Measurements from ENCODE around the gene SPAG6.
"Not testable (repeated sequence)": the region's sequence is repeated elsewhere in the genome, so short reads cannot be mapped to it uniquely, and the experiment has no call there.

Gene SPAG6

DNA sequence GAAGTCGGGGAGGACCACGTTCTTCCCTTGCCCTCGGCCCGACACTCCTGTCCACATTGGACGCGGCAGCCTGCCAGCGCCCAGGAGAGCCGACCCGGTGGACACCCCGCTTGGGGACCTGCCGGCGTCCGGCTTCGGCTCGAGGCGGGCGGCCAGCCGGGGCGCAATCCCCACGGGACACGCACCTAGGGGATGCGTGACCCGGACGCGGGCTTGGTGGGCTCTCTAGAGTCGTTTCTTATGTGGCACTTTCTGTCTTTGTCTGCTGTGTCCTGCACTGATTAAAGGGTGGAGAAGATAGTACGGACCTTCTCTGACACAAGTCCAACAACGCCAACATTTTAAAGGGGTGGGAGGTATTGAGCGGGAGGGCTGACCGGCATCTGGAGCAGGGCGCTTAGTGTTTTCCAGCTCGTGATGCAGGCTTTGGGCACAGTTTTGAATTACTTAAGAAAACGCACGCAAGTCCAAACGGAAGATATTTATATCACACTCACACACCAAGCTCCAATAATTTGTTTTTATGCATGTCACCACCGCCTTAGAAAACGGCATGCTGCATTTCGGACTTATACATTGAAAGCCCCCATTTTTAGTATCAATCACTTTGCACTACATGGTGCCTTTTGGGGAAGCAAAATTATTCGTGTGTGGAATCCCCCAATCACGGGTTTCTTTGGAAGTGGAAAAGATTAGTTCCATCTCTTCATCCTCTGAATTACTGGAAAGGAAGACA, 3.9 kb upstream of the SPAG6 start:
- no peak for DNase-seq (ENCODE audit: low read depth)

DNA sequence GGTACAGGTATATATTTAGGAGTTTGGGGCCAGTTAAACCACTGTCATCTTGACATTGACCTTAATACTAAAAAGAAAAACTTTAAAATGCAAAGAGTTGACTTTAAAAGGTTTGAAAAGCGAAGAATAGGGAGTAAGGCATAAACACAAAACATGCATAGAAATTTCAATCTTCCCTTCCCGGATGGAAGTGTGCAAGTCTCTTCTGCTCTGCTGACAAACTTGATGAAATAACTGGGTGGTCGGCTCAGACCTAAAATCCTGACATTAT, 3.4 kb upstream of the SPAG6 start:
- no peak for DNase-seq (ENCODE audit: low read depth)

DNA sequence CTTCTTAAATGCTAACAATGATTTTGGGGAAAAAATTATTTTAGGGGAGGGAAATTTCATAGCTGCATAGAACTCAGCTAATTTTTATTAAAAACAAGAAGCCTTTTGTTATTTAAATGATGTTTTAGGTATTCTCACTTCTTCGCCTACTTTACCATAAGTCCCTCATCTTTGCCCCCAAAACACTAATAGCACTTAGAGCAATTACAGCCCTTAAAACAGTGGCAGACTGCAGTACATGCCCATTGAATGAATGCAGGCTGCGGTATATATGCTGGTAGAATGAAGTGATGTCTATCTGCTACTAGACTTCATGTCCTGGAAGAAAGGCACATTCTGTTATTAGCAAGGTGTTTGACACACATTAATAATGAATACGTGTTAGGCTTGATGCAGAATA, 2.9 kb upstream of the SPAG6 start:
- no peak for DNase-seq (ENCODE audit: low read depth)

DNA sequence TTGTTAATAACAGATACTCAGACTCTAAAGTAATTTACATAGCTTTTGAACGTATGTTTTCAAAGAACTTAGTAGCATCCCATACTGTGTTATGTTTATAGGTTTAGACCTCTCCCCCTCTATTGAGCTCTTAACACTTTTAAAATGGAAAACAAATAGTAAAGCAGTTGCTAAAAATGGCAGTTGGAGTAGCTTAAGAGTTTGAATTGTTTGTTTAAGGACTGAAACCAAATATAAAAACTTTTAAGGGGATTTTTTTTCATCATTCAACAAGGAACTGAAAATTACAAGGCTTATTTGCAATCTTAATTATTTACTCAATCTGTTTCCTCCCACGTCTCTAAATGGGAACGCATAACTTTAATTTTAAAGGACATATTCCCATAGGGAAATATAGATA, 1.6 kb upstream of the SPAG6 start:
- DNase-seq (ENCODE audit: low read depth): no peak

DNA sequence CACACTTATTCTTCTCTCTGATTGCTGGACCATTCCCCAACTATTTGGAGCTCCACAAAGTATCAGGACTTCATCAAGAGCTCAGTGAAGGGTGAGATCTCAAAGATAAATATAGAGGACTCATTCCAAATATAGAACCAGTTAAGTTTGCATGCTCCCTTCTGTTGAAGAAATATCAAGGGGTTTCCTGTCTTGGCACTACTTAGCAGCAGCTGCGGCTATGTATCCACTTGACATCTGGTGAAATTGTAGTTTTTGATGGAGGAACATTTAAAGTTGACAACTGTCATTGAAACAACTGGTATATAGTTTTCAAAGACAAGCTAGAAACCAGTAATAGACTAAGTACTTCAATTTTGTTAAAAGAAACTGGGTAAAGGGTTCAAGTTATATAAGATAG, 1.0 kb upstream of the SPAG6 start:
- no peak for DNase-seq (ENCODE audit: low read depth)

DNA sequence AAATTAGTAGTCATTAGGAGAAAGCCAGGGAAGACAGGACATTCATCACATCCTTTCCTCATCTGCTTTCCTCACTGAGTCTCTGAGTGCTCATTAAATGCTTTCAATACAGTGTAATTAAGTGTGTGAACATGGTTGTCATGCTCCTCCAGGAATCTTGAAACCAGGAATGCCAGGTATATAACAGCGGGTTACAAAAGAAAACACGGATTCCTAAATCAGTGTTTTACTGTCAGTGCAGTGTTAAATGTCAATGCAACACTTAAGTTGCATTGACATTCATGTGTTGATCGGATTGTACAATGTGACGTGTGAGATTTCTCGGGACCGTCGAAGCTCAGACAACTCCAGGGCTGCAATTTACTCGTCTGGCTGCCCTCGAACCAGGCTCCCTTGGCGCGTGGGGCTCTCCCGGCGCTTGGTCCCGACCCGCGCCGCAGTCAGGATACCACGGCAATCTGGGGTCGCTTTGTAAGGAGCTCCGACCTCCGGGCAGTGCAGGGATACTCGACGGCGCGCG, 455 bp upstream of the SPAG6 start:
- DNase-seq (ENCODE audit: low read depth): no peak

DNA sequence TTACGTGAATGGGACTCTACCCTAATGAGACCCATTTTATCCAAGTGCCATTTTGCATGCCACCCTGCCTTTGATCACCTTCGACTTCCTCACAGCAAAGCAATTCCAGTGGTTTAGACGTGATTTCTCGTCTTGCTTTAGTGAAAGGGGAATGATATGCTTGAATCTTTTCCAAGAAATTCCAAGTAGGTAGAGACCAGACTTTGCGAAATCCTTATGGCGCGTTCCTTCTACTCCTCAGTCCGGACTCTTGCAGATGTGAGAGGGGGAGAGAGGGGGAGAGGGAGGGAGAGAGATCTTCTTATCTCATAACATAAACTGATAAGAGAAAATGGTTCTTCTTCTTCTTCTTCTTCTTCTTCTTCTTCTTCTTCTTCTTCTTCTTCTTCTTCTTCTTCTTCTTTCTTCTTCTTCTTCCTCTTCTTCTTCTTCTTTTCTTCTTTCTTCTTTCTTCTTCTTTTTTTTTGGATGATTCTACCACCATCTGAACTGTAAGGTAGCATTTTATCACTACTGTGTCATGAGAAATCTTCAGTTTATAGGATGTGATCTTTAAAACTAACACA, 883 bp downstream of the SPAG6 start:
- DNase-seq (ENCODE audit: low read depth): no peak

DNA sequence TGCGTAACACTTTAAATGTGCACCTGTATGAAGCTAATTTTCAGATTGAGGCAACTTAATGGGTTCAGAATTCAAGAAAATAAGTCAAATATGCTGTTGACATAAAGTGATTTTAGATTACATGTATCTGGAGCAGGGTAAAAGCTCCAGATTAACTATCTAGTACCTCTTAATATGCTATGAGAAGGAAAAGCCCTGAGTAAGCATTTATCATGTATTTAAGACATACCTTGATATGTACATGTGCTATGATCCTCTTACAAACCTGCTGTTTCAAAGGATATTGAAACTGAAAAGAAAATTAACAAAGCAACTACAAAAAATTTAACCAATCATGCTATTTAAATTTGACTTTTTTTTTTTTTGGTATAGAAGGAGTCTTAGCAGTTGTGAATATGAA, 4.5 kb downstream of the SPAG6 start:
- no peak for DNase-seq (ENCODE audit: low read depth)

DNA sequence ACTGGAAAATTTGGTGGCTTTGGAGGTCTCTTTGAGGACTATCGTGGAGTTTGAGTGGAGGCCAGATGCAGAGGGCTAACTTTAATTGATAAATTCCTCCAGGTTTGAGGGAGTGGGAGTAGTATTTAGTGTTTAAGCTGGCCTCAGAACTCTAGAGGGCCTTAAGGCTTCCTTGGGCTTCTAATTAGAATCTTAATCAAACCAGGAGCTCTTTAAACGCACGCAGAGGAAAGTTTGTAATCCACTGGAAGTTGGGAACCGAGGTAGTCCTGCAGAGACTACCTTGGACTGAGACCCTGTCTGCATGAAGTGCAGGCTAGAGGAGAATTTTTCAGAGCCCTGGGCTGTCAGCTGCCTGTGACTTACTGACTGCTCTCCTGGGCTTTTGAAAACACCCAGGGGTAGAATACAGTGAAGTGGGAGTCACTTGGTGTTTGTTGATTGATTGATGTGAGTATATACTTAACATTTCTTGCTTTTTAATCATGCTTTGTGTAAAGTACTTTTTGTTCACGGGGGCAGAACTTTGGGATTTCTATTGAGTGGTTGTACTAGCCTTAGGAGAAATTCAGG, 5.9 kb downstream of the SPAG6 start:
- no peak for DNase-seq (ENCODE audit: low read depth)

DNA sequence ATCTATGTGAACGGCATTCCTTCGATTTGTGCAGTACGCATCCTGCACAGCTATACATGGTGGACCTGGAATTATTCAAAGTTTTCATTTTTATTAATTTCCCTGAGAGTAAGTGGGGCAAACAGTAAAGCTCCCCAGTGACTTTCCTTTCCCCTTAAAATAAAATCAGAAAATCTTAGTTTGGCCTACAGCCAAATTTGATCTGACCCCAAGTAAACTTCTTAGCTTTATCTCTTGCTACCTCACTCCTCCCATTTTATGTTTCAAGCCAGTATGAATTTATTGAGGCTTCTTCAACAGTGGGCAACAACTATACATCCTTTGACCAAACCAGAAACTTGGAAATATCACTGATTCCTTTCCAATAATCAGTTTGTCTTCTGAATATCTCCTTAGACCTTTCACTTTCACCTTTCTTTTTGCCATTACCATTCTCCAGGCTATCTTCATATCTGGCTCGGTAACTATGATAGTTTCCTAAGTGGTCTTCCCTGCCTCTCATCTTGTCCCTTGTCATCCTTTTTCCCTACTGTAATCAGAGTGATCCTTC, 11.1 kb downstream of the SPAG6 start:
- no peak for DNase-seq (ENCODE audit: low read depth)

DNA sequence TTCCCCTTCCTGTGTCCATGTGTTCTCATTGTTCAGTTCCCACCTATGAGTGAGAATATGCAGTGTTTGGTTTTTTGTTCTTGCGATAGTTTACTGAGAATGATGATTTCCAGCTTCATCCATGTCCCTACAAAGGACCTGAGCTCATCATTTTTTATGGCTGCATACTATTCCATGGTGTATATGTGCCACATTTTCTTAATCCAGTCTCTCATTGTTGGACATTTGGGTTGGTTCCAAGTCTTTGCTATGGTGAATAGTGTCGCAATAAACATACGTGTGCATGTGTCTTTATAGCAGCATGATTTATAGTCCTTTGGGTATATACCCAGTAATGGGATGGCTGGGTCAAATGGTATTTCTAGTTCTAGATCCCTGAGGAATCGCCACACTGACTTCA, 12.5 kb downstream of the SPAG6 start:
- not testable (repeated sequence) for DNase-seq (ENCODE audit: low read depth)

DNA sequence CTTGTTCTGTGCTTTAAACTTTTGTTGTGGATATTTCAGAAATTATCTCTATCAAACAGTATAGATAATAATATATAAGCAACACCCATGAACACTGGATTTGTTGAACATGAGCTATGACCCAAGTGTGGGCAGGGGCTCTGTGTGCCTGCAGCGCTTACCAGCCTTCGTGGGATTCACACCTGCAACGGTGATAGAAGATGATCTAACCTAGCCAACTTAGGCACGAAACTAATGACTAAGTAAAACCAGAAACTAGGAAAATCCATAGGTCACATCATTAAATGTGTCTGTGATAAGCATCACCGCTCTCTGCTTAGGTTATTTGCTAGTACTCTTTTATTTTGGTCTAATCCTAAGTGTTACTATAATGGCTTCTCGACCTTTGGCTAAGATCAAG, 18.0 kb downstream of the SPAG6 start:
- DNase-seq (ENCODE audit: low read depth): no peak

DNA sequence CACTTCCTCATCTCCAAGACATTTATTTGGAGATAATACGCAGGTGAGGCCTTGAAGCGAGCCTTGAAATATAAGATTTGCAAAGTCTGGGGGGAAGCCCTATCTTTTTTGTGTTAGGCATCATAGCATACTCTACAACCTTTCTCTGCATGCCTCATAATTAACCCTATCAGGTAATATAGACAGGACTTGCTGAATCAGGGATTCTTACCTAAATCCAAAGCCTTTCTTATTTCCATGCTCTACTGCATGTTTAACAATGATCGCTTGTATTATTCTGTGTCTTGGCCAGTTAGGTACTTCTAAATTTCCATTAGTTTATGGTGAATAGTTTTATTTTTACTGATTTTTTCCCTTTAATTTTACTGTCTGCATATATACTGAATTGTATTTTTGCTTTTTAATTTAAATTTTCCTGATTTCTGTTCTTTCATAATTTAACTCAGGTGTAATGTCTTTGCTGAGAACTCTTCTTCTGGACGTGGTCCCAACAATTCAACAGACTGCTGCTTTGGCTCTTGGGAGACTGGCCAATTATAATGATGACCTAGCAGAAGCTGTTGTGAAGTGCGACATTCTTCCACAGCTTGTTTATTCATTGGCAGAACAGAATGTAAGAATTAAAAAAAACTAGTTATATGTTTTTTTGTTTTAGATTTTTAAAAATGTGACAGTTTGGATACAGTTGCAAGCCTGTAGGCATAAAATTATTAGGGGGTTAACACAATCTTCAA, 19.3 kb downstream of the SPAG6 start:
- no peak for DNase-seq (ENCODE audit: low read depth)

DNA sequence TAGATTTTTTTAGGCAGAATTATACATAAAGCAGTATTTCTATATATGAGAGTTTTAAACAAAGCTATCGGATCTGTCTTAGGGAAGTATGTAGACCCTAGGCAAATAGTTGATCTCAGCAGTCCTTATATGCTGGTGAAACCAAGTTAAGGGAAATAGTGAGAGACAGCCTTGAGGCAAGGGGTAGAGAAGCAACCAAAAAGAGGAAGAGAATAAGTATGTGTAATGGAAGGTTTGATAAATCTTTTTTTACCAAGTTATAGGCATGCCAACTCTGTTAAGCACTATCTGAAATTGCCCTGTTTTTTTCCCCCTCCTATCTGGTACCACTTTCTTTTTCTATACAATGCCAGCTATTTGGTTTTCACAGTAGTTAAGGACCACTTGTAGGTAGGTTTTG, 19.9 kb downstream of the SPAG6 start:
- no peak for DNase-seq (ENCODE audit: low read depth)

DNA sequence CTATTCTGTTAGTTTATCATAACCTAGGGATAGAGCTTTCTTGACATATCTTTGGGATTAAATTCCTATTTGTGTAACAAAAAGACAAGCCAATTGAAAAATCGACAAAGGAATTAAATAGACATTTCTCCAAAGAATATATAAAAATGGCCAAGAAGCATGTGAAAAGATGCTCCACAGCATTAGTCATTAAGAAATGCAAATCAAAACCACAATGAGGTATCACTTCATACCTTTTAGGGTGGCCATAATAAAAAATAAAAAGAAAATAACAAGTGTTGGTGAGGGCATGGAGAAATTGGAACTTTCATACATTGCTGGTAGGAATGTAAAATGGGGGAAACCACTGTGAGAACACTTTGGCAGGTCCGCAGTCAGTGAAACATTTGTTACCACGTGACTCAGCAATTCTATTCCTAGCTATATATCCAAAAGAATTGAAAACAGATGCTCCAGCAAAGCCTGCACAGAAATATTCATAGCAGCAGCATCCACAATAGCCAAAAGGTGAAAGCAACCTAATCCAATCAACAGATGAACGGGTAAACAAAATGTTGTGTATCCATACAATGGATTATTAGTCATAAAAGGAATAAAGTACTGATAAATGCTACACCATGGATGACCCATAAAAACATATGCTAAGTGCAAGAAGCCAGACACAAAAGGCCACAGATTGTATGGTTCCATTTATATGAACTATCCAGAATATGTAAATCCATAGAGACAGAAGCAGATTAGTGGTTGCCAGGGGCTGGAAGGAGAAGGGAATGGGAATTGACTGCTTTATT, 20.5 kb downstream of the SPAG6 start:
- peak; percentile 1 for DNase-seq (ENCODE audit: low read depth)

DNA sequence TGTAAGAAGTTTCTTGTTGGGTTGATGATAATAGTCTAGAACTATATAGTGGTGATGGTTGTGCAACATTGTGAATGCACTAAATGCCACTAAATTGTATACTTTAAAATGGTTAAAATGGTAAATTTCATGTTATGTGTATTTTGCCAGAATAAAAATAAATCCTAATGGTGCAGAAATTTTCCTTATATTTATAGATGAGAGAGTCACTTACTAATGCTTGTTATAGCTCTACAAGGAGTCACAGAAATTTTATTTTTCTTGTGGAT, 21.1 kb downstream of the SPAG6 start:
- no peak for DNase-seq (ENCODE audit: low read depth)

DNA sequence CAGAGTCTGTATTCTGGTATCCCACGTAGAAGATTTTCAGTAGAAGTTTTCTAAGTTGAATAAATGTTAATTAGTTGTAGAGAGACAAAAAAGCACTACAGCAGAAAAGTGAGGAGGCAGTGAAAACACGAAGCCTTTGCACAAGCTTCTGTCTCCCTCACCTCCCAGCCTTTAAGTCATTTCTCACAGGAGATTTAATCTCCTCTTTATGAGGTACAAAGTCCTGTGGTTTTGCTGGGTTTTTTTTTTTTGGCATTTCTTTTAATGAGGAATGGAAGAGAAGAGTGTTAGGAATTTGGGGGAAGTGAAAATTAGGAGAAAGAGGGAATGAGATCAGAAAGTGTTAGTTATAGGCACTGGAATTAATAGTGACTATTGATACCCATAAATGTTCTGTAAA, 21.5 kb downstream of the SPAG6 start:
- DNase-seq (ENCODE audit: low read depth): no peak

DNA sequence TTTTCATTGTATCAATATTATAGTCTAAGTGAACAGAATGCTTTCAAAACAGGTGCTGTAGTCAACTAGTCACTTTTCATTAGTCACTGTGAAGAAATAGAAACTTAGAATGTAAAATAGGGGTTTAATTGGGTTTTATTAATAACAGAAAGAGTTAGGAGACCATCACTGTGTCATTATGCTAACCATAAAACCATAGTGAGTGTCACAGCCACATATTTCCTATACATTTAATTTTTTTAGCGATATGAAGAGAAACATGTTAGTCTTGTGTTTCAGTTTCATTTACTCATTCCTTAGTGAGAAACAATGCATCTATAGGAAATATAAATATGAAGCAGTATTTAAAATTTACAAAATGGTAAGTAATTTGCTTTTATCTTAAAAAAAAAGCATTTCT, 22.2 kb downstream of the SPAG6 start:
- DNase-seq (ENCODE audit: low read depth): no peak

DNA sequence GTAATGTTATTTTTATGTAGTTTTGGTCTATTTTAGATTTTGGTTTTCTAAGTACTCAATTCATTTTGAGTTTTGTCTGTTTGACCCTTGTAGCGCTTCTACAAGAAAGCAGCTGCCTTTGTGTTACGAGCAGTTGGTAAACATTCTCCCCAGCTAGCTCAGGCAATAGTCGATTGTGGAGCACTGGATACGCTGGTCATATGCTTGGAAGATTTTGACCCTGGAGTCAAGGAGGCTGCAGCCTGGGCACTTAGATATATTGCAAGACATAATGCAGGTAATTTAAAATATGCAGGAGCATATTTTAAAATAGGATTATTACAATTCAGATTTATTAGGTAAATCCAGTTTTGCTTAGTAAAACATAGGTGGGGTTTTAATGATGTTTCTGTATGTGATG, 23.1 kb downstream of the SPAG6 start:
- no peak for DNase-seq (ENCODE audit: low read depth)

DNA sequence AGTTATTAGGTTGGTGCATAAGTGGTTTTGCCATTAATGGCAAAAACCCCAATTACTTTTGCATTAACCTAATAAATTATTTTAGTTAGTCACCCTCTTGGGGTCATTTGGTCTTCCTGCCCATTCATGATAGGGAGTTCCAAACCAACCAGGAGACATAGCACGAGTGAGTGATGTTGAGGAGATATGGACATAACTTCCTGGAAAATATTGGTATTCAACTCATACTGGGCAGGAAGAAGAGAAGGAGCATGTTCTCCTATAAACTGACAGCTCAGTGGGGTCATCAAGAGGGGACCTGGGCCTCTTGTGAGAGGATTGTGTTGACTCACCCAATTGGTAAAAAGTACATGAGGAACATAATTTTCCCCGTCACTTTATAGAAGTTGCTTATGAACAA, 23.7 kb downstream of the SPAG6 start:
- DNase-seq (ENCODE audit: low read depth): no peak

DNA sequence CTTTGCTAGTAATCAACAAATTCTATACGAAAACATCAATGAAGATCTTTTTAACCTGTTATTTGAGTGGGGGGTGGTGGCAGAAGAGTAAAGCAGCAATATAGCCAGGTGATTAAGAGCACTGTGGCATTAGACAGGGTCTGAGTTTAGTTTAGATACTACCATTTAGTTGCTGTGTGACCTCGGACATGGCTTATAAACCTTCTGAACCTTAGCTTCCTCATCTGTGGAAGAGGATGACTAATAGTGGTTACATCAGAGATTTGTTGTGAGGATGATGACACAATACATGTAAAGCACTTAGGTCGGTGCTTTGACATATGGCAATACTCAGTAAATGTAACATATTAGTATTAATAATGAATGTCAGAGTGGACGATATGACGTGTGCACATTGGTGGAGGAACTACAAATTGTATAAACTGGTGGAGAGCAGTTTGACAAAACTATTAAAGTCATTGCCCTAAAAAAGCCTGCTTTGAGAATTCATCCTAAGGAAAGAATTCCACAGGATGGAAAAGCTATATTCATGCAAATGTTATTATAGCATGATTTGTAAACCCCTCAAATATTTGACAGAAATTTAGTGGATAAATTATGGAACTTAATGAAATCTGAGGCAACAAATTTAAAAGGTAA, 24.3 kb downstream of the SPAG6 start:
- no peak for DNase-seq (ENCODE audit: low read depth)

DNA sequence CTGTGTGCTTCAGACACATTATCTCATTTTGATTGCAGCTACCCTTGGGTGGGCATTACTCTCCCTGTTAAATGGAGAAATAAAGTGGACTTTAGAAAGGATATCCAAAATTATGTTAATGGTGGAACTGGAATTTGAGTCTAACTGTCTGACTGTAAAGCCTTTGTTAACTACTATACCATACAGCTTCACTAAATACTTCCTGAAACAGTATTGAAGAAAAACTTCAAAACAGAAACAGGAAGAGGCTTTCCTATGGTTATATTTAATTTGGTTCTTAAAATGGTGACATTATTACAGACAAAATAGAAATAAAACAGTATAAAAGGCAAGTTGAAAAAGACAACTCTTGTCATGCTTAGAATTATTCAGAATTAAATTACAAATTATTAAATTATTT, 25.0 kb downstream of the SPAG6 start:
- DNase-seq (ENCODE audit: low read depth): no peak

Measured in GM04504 (cell line).